HepG2 (cell line): ENCODE results near the gene HMCN1. TPM values are rescaled to one million over a fixed set of nuclear protein-coding genes. Genes with fewer than 3 reads are reported as not detected.

Experiments
- ATAC-seq: fragments of 200-7000 bp; cut with Tn5 transposase; 3 replicates; pipeline ENCODE4 v1.9.1; 2020; ENCODE audit warnings: mild to moderate bottlenecking, moderate library complexity
- BruUV-seq: library from RNA; stranded (reverse); fragments of 400-500 nt; replicated peaks from 2 replicates; lab custom pipeline; 2021; lab: Mats Ljungman, UMichigan
- CTCF ChIA-PET: fragments of 300-600 bp; formaldehyde crosslinking; extraction: SDS; loops from one replicate; lab custom pipeline; 2021; ENCODE audit warnings: low total read pairs, inconsistent platforms, low intra/inter-chr PET ratio; lab: Yijun Ruan, JAX
- POLR2A ChIA-PET: fragments of 350-600 bp; sonication (Branson Sonifier 250); formaldehyde crosslinking; loops from one replicate; lab custom pipeline; 2020; ENCODE audit warnings: antibody characterized with exemption, inconsistent platforms; lab: Yijun Ruan, JAX
- DNase-seq: peaks from one replicate; pipeline ENCODE4 v3.0.0-alpha.2; 2015; ENCODE audit warnings: low spot score
- FAIRE-seq: peaks from 3 replicates; lab custom pipeline; 2011; peaks lifted over from hg19 to GRCh38; lab: Jason Lieb, UNC
- H2AFZ ChIP-seq: one replicate; pipeline ENCODE4 v1.6.1; 2011; ENCODE audit warnings: low read length, inconsistent platforms
- H3K27ac ChIP-seq: fragments of 300-600 bp; 3 replicates; pipeline ENCODE4 v1.8.0; 2011; ENCODE audit warnings: mixed run types, mild to moderate bottlenecking, mixed read lengths, low read length, inconsistent platforms; ENCODE audit not compliant: insufficient read depth; ENCODE audit errors: extremely low read length
- H3K27me3 ChIP-seq, 2 experiments: fragments of 200-600 bp in 1 of 2; 2 replicates in 1 of 2; 3 replicates in 1 of 2; pipeline versions ENCODE4 v1.6.0 to v1.8.0; 2011; ENCODE audit warnings: low read length in 2 of 2, mild to moderate bottlenecking in 2 of 2, moderate library complexity in 2 of 2, inconsistent platforms in 1 of 2; ENCODE audit not compliant: insufficient read depth in 2 of 2, control insufficient read depth in 1 of 2
- H3K36me3 ChIP-seq, 2 experiments: fragments of 200-600 bp in 1 of 2; replicated peaks in 1 of 2; 2 replicates in 1 of 2; 3 replicates in 1 of 2; pipeline versions ENCODE4 v1.5.1 to v1.8.0; 2011; ENCODE audit warnings: low read length in 2 of 2, inconsistent platforms in 1 of 2; ENCODE audit not compliant: insufficient read depth in 2 of 2, control insufficient read depth in 1 of 2
- H3K4me1 ChIP-seq: 2 replicates; pipeline ENCODE4 v1.5.1; 2012; ENCODE audit warnings: low read length, inconsistent platforms; ENCODE audit not compliant: insufficient read depth
- H3K4me2 ChIP-seq: 2 replicates; pipeline ENCODE4 v1.6.0; 2011; ENCODE audit warnings: low read depth, low read length, inconsistent platforms
- H3K4me3 ChIP-seq, 3 experiments: fragments of 200-600 bp in 1 of 3; sonication (generic), shearing (Covaris generic) in 1 of 3; replicated peaks in 1 of 3; 2 replicates each; pipeline ENCODE4 v1.5.1; 2011 to 2016; ENCODE audit warnings: low read length in 3 of 3, inconsistent platforms in 2 of 3, low read depth in 2 of 3, mild to moderate bottlenecking in 2 of 3, control low read depth in 1 of 3, mixed read lengths in 1 of 3; ENCODE audit not compliant: insufficient read depth in 1 of 3
- H3K79me2 ChIP-seq: one replicate; pipeline ENCODE4 v1.6.1; 2011; ENCODE audit warnings: low read length, inconsistent platforms; ENCODE audit not compliant: insufficient read depth
- H3K9ac ChIP-seq: 2 replicates; pipeline ENCODE4 v1.6.0; 2011; ENCODE audit warnings: mild to moderate bottlenecking, low read depth, low read length, inconsistent platforms; ENCODE audit not compliant: insufficient read depth
- H3K9me3 ChIP-seq: 2 replicates; pipeline ENCODE4 v1.5.1; 2012; ENCODE audit warnings: mild to moderate bottlenecking, low read length
- H4K20me1 ChIP-seq: 2 replicates; pipeline ENCODE4 v1.6.0; 2011; ENCODE audit warnings: inconsistent platforms, mild to moderate bottlenecking, low read length, moderate library complexity; ENCODE audit not compliant: insufficient read depth
- HMG20B ChIP-seq: conservative IDR thresholded peaks from 2 replicates; pipeline ENCODE4 v1.6.1; 2016; ENCODE audit warnings: missing genetic modification reagents, missing compliant biosample characterization
- NPAS2 ChIP-seq: sonication (generic); formaldehyde crosslinking; IDR thresholded peaks from 2 replicates; pipeline ENCODE4 v1.8.0; 2022; ENCODE audit warnings: mild to moderate bottlenecking, missing genetic modification reagents, borderline replicate concordance
- SMARCE1 ChIP-seq: fragments of 450-650 bp; IDR thresholded peaks from 2 replicates; pipeline ENCODE4 v1.6.1; 2017; ENCODE audit warnings: borderline replicate concordance
- ZNF282 ChIP-seq: fragments of 450-650 bp; IDR thresholded peaks from 2 replicates; pipeline ENCODE4 v1.6.1; 2018; ENCODE audit not compliant: partially characterized antibody
- ZNF616 ChIP-seq: sonication (generic); formaldehyde crosslinking; IDR thresholded peaks from 2 replicates; pipeline ENCODE4 v1.5.0; 2020; ENCODE audit warnings: low read depth, mild to moderate bottlenecking, missing genetic modification reagents
- ZNF75D ChIP-seq: sonication (generic); formaldehyde crosslinking; IDR thresholded peaks from 2 replicates; pipeline ENCODE4 v1.8.1; 2023; ENCODE audit warnings: missing genetic modification reagents, mild to moderate bottlenecking, borderline replicate concordance
- WGBS: methylation state at CpG from one replicate; pipeline ENCODE4 v1.1.6; 2017; ENCODE audit warnings: low lambda C conversion rate; 5-methylcytosine and 5-hydroxymethylcytosine counted together
- in situ Hi-C: cut with HindIII; loops from 2 replicates; pipeline ENCODE4 v1.10.0; 2017; ENCODE audit warnings: low pct_unique_long_range_greater_than_20kb; ENCODE audit not compliant: extremely low pct_ligation_motif_present
- intact Hi-C: fragments of 100-400 bp; cut with micrococcal nuclease; formaldehyde crosslinking; loops from one replicate; pipeline ENCODE4 v1.10.0; 2022; ENCODE audit not compliant: unreplicated experiment
- polyA plus RNA-seq, 8 experiments: library from polyadenylated mRNA; depleted of rRNA in 3 of 8; stranded (reverse) in 7 of 8; unstranded in 1 of 8; fragments of >200 nt; fragmentation: Illumina TruSeq in 4 of 8; extraction: Trizol in 4 of 8; gene quantifications; 2 replicates each; pipeline versions ENCODE4 v1.2.1 to v1.2.3, GENCODE V29; 2011 to 2016; ENCODE audit warnings: low read depth in 4 of 8, missing spikeins in 1 of 8, mixed read lengths in 1 of 8; ENCODE audit not compliant: insufficient read depth in 1 of 8
- total RNA-seq, 5 experiments: library from RNA; depleted of rRNA; stranded (reverse); fragments of >200 nt; fragmentation: Illumina TruSeq; extraction: Trizol; gene quantifications; 2 replicates each; pipeline ENCODE4 v1.2.3, GENCODE V29; 2016; ENCODE audit warnings: low read depth in 1 of 5

HMCN1 gene
- total and polyA plus RNA-seq, 2 of the 13 experiments (the other 11 are each of a cell fraction or from before 2014, with no cell fraction given), result 0.03 TPM; not detected in 1

DNA sequence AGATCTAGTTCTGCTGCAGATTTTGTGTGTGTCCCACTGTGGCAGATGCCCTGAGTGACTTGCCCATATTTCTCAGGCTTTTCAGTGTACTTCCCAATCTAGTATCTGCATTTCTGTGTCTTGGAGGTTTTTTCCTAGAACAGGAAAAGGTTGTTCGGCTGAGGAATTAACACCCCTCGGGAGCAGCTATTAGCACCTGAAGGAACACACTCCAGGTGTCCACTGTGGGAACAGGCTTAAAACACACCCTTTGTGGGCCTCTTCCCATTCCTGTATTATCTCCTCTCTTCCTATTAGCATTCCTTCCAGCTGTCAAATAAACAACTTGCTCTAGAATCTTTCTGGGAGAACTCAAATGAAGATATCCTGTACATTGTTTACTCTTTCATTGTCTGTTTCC is 178.3 kb downstream of the HMCN1 start:
- H3K79me2 ChIP-seq, result no peaks in the 10 kb centered on the region
- H3K9me3 ChIP-seq, result no peaks in the 10 kb centered on the region
- DNase-seq (no peak), ATAC-seq (no peak), FAIRE-seq (no peak)
- CTCF ChIA-PET, result no interaction called here
- no peaks in the 10 kb centered on the region for H3K4me1 ChIP-seq
- no TSS peak for BruUV-seq
- POLR2A ChIA-PET, result no interaction called here
- H4K20me1 ChIP-seq, result no peaks in the 10 kb centered on the region
- TF ChIP-seq ZNF282 (no peak), HMG20B (CRISPR knock-in tag) (no peak), ZNF75D (CRISPR knock-in tag) (no peak), ZNF616 (CRISPR knock-in tag) (no peak)
- H3K4me2 ChIP-seq, result no peak overlapping the region
- intact Hi-C loops (no loop called here), in situ Hi-C loops (no loop called here)
- H3K36me3 ChIP-seq, result no peaks in the 10 kb centered on the region
- H3K9ac ChIP-seq, result no peak overlapping the region
- no peak overlapping the region for H3K4me3 ChIP-seq
- WGBS, result 0% methylated on average over 2 of the region's 2 CpGs
- H3K27ac ChIP-seq, result no peak overlapping the region
- H2AFZ ChIP-seq, result no peak overlapping the region
- no peaks in the 10 kb centered on the region for H3K27me3 ChIP-seq

- intact Hi-C loops, result no loop called here
- 0% methylated on average over 1 of the region's 1 CpG for WGBS
- H3K9me3 ChIP-seq, result no peaks in the 10 kb centered on the region
- BruUV-seq, result no TSS peak
- no peak for TF ChIP-seq SMARCE1
- no peak for TF ChIP-seq NPAS2 (CRISPR knock-in tag)
- TF ChIP-seq, all 625 proteins: peak for 0
- Histone ChIP-seq H4K20me1 (no peaks in the 10 kb centered on the region), H3K27me3 (no peaks in the 10 kb centered on the region), H3K9ac (no peak overlapping the region), H3K36me3 (no peaks in the 10 kb centered on the region), H3K4me3 (no peak overlapping the region), H3K4me2 (no peak overlapping the region), H3K79me2 (no peaks in the 10 kb centered on the region), H3K4me1 (no peaks in the 10 kb centered on the region), H3K27ac (no peak overlapping the region), H2AFZ (no peak overlapping the region)
- no peak for DNase-seq
- no peak for ATAC-seq
- FAIRE-seq, result no peak
- in situ Hi-C loops, result no loop called here
- CTCF ChIA-PET, result no interaction called here
- POLR2A ChIA-PET, result no interaction called here
These were observed 179.9 kb downstream of the HMCN1 start for GRCh38 chr1:185914089-185914488.
